RWPE2 (cell line): ENCODE results near the gene CLEC16A.

Experiments used
- ATAC-seq: fragments of 200-7000 bp; cut with Tn5 transposase; 3 replicates; pipeline ENCODE4 v1.9.1; 2021; ENCODE audit warnings: low read depth
- DNase-seq: peaks from one replicate; pipeline ENCODE4 v3.0.0-alpha.2; 2020; ENCODE audit warnings: low spot score
- H3K27ac ChIP-seq: fragments of 450-650 bp; 2 replicates; pipeline ENCODE4 v1.5.1; 2017; ENCODE audit warnings: mild to moderate bottlenecking; ENCODE audit not compliant: poor library complexity, severe bottlenecking
- H3K27me3 ChIP-seq: fragments of 250-450 bp; sonication (Bioruptor Pico); 2 replicates; pipeline ENCODE4 v1.5.1; 2021; ENCODE audit warnings: mild to moderate bottlenecking, moderate library complexity; ENCODE audit not compliant: insufficient read depth, poor library complexity, severe bottlenecking
- H3K36me3 ChIP-seq: fragments of 250-450 bp; sonication (Bioruptor Pico); 2 replicates; pipeline ENCODE4 v1.5.1; 2020; ENCODE audit warnings: low read depth, mild to moderate bottlenecking, moderate library complexity
- H3K4me1 ChIP-seq: fragments of 250-450 bp; sonication (Bioruptor Pico); 2 replicates; pipeline ENCODE4 v1.5.1; 2021; ENCODE audit warnings: mild to moderate bottlenecking, moderate library complexity; ENCODE audit not compliant: insufficient read depth, poor library complexity, severe bottlenecking
- H3K4me3 ChIP-seq: fragments of 250-450 bp; sonication (Bioruptor Pico); 2 replicates; pipeline ENCODE4 v1.5.1; 2021; ENCODE audit warnings: mild to moderate bottlenecking, moderate library complexity; ENCODE audit not compliant: severe bottlenecking
- H3K9me3 ChIP-seq: fragments of 250-450 bp; sonication (Bioruptor Pico); 2 replicates; pipeline ENCODE4 v1.5.1; 2021; ENCODE audit warnings: mild to moderate bottlenecking, moderate library complexity; ENCODE audit not compliant: severe bottlenecking
- CTCF ChIP-seq: fragments of 450-650 bp; IDR thresholded peaks from one replicate; pipeline ENCODE4 v1.5.1; 2017; ENCODE audit warnings: mild to moderate bottlenecking, moderate library complexity; ENCODE audit not compliant: poor library complexity, severe bottlenecking

CLEC16A gene

DNA sequence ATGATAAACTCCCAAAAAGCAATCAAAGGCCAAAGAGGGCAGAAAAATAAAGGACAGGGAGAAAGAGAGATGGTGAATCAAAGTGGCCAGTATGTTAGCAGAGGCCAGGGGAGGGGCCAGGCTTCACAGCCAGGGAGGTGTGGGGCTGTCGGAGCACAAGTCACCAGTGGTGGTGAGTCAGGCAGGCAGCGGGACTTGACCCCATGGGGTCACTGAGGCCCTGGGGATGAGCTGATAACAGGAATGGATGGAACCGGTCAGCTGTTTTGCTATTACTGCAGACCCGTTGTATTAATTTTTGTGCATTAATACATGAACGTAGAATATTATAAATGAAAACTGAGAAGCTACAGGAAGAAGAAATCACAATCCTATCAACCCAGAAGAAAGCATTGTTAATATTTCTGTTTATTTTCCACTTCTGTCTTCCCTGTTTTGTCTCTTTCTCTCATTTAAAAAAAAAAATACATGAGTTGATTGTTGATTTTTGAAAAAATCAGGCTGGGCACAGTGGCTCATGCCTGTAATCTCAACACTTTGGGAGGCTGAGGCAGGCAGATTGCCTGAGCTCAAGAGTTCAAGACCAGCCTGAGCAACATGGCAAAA is 204.8 kb downstream of the CLEC16A start:
- DNase-seq: no peak
- no peak overlapping the region for H3K27ac ChIP-seq
- no peaks in the 10 kb centered on the region for H3K27me3 ChIP-seq
- ATAC-seq: no peak
- no peaks in the 10 kb centered on the region for H3K9me3 ChIP-seq
- no peak for TF ChIP-seq CTCF
- H3K36me3 ChIP-seq: no peaks in the 10 kb centered on the region
- no peaks in the 10 kb centered on the region for H3K4me1 ChIP-seq
- H3K4me3 ChIP-seq: no peak overlapping the region

GRCh38 chr16:11150190-11150589 is 205.8 kb downstream of the CLEC16A start:
- no peak overlapping the region for H3K4me3 ChIP-seq
- no peak for TF ChIP-seq CTCF
- DNase-seq (no peak), ATAC-seq (no peak)
- H3K27me3 ChIP-seq: no peaks in the 10 kb centered on the region
- H3K4me1 ChIP-seq: no peaks in the 10 kb centered on the region
- H3K9me3 ChIP-seq: no peaks in the 10 kb centered on the region
- H3K27ac ChIP-seq: no peak overlapping the region
- H3K36me3 ChIP-seq: no peaks in the 10 kb centered on the region

DNA sequence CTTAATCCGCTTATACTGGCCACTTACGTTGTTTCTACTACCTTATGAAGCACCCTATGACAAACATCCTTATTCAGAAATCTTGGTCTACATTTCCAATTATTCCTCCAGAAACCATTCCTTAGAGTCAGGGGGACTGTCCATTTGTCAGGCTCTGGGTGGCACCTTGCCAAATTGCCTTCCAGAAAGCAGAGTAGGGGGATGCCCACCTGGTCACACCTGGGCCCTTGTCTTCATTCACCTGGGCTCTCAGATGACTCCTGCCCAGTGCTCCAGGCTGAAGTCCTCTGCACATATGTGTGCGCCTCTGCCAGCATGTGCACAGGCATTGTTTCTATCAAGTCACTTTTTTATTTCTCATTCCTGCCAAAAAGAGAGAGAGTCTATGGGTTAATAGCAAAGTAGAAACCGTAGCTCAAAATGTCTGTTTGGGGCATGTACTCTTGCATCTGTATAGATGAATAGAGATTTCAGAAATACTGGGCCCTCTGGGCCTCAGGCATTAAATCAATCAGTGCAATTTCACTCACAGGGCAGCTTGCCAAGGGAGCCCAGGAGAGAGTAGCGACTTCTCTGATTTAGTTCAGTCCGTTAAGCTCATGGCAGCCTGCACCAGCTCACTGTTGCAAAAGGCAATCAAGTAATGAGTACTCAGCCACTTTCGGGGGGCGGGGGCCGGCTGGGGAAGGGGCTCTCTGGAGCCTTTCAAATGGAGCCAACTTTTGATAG is 207.0 kb downstream of the CLEC16A start:
- H3K27ac ChIP-seq: no peak overlapping the region
- no peak for DNase-seq
- no peak for ATAC-seq
- H3K4me3 ChIP-seq: no peak overlapping the region
- H3K36me3 ChIP-seq: no peaks in the 10 kb centered on the region
- H3K4me1 ChIP-seq: no peaks in the 10 kb centered on the region
- no peak for TF ChIP-seq CTCF
- H3K9me3 ChIP-seq: no peaks in the 10 kb centered on the region
- no peaks in the 10 kb centered on the region for H3K27me3 ChIP-seq

DNA sequence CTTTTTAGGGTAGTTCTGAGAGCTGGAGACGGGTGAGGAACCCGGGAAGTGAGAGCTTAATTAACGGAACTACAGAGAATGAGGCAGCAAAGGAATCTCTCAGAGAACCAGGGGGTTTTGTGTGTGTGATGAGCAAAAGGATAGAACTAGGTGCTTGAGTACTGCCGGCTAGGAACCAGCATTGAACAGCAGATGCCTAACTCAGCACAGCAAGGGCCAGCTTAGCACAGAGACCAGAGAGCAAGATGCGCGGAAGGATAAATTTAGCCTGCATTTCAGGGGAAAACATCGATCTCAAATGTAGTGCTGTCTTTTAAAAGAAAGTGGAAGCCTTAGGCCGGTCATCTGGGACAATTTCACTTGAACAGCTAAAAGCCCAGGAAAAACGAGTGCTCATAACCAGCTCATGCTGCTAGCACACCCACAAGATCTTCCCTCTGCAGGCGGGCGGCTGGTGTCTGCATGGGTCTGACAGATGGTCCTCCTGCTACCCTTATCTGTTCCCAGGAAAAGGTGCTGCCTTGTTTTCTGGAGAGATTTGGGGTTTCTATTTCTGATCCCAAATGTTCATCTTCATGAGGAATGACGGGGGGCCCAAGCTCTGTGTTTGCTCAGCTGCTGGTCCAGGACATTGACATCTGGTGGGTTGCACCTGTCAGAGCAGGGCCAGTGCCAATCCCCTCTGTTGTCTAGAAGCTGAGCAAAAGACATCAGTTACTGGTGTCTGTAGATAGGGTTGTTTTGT is 207.7 kb downstream of the CLEC16A start:
- Histone ChIP-seq H3K9me3 (no peaks in the 10 kb centered on the region), H3K4me3 (no peak overlapping the region), H3K27ac (no peak overlapping the region), H3K27me3 (no peaks in the 10 kb centered on the region), H3K36me3 (no peaks in the 10 kb centered on the region), H3K4me1 (no peaks in the 10 kb centered on the region)
- ATAC-seq (no peak), DNase-seq (no peak)
- no peak for TF ChIP-seq CTCF
